ENCODE data around the gene ADGRL3. TPM values are rescaled to one million over a fixed set of nuclear protein-coding genes. Genes with fewer than 3 reads are reported as not detected.

ADGRL3 gene
- total RNA-seq, 3 donors from 2014 or later = 4.3 to 10.8 (median 4.3) TPM

- no peaks in the 10 kb centered on the region for H3K9me3 ChIP-seq
- no peak for DNase-seq
- intact Hi-C loops (cut with DNase I, micrococcal nuclease) = no loop called here
- H3K4me1 ChIP-seq (ENCODE audit: low read depth) = no peaks in the 10 kb centered on the region
- ATAC-seq = no peak
- H3K36me3 ChIP-seq (ENCODE audit: low read depth) = no peaks in the 10 kb centered on the region
- TF ChIP-seq CTCF (IDR thresholded peaks at IDR 0.05) = no peak
- H3K4me3 ChIP-seq = no peak overlapping the region
Observed at GRCh38 chr4:61693520-61693919, 493.4 kb downstream of the ADGRL3 start.

DNA sequence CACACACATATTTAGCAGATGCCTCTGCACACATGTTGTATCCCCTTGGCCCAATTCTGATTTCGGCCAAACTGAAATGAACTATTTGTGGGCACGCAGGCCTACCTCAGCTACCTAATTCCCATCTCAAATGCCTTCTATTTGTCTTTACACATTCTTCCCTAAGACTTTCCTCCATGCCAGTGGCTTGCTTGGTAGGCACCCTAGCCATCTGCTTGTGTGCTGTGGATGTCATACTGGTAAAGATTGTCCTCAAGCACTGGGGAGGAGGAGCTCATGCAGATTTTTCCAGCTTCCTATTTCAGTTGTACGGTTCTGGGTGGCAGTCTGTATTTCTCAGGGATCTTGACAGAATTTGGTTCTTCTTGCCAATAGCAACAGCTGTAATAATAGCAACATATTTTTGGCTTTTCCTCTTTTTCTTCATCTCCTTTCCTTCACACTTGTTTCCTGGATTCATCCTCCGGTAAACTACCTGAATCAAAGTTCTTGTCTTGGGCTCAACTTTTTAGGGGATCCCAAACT lies 514.3 kb downstream of the ADGRL3 start:
- intact Hi-C loops (cut with DNase I, micrococcal nuclease) = no loop called here
- no peaks in the 10 kb centered on the region for H3K9me3 ChIP-seq
- TF ChIP-seq CTCF (IDR thresholded peaks at IDR 0.05) = no peak
- no peaks in the 10 kb centered on the region for H3K36me3 ChIP-seq (ENCODE audit: low read depth)
- ATAC-seq = no peak
- H3K4me3 ChIP-seq = no peak overlapping the region
- no peak for DNase-seq
- H3K4me1 ChIP-seq (ENCODE audit: low read depth) = no peaks in the 10 kb centered on the region

- no peak for TF ChIP-seq CTCF (IDR thresholded peaks at IDR 0.05)
- no peaks in the 10 kb centered on the region for H3K9me3 ChIP-seq
Observed at GRCh38 chr4:61716426-61716825, 516.3 kb downstream of the ADGRL3 start.

GRCh38 chr4:61723492-61723891 lies 523.4 kb downstream of the ADGRL3 start:
- intact Hi-C loops (cut with DNase I, micrococcal nuclease) = no loop called here
- TF ChIP-seq CTCF (IDR thresholded peaks at IDR 0.05) = no peak
- no peak for ATAC-seq
- no peak for DNase-seq
- H3K36me3 ChIP-seq (ENCODE audit: low read depth) = no peaks in the 10 kb centered on the region
- H3K4me3 ChIP-seq = no peak overlapping the region
- no peaks in the 10 kb centered on the region for H3K9me3 ChIP-seq
- H3K4me1 ChIP-seq (ENCODE audit: low read depth) = no peaks in the 10 kb centered on the region

More at GRCh38 chr4:61716426-61716825, 516.3 kb downstream of the ADGRL3 start:
- intact Hi-C loops (cut with DNase I, micrococcal nuclease) = no loop called here
- no peak for DNase-seq
- Histone ChIP-seq H3K36me3 (ENCODE audit: low read depth) (no peaks in the 10 kb centered on the region), H3K4me3 (no peak overlapping the region), H3K4me1 (ENCODE audit: low read depth) (no peaks in the 10 kb centered on the region)
- no peak for ATAC-seq

- no peak for TF ChIP-seq CTCF (IDR thresholded peaks at IDR 0.05)
- no peaks in the 10 kb centered on the region for H3K36me3 ChIP-seq (ENCODE audit: low read depth)
- DNase-seq (no peak), ATAC-seq (no peak)
- intact Hi-C loops (cut with DNase I, micrococcal nuclease) = no loop called here
- H3K9me3 ChIP-seq = no peaks in the 10 kb centered on the region
- no peak overlapping the region for H3K4me3 ChIP-seq
- no peaks in the 10 kb centered on the region for H3K4me1 ChIP-seq (ENCODE audit: low read depth)
Observed at GRCh38 chr4:61727286-61727685, 527.2 kb downstream of the ADGRL3 start.

DNA sequence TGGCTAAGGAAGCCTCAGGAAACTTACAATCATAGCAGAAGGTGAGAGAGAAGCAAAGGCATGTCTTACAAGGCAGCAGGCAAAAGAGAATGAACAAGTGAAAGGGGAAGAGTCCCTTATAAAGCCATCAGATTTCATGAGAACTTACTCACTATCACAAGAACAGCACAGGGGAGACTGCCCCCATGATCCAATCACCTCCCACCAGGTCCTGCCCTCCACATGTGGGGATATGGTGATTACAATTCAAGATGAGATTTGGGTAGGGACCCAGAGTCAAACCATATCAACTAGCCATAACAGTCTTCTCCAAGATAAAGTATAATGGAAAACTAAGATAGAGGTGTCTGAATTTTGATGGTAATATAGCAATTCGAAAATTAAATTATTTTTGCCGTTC lies 534.3 kb downstream of the ADGRL3 start:
- Histone ChIP-seq H3K36me3 (ENCODE audit: low read depth) (no peaks in the 10 kb centered on the region), H3K9me3 (no peaks in the 10 kb centered on the region), H3K4me1 (ENCODE audit: low read depth) (no peaks in the 10 kb centered on the region), H3K4me3 (no peak overlapping the region)
- DNase-seq (no peak), ATAC-seq (no peak)
- TF ChIP-seq CTCF (IDR thresholded peaks at IDR 0.05) = no peak
- intact Hi-C loops (cut with DNase I, micrococcal nuclease) = no loop called here
